SK-N-SH (cell line): ENCODE results near the gene STIM2. TPM values are rescaled to one million over a fixed set of nuclear protein-coding genes. Genes with fewer than 3 reads are reported as not detected.

Experiments
- CTCF ChIA-PET: fragments of 300-600, 350-600 bp; formaldehyde crosslinking; extraction: SDS; loops from one replicate; lab custom pipeline; 2021; lab: Yijun Ruan, JAX
- POLR2A ChIA-PET: fragments of 350-600 bp; sonication (Branson Sonifier 250); formaldehyde crosslinking; extraction: SDS; loops from one replicate; lab custom pipeline; 2020; ENCODE audit warnings: antibody characterized with exemption, inconsistent platforms; lab: Yijun Ruan, JAX
- DNase-seq: peaks from one replicate; pipeline ENCODE4 v3.0.0; 2012
- H2AFZ ChIP-seq: fragments of 200-600 bp; sonication (generic); 2 replicates; pipeline ENCODE4 v1.8.1; 2016; ENCODE audit warnings: antibody characterized with exemption, mild to moderate bottlenecking, low read depth
- H3F3A ChIP-seq: fragments of 200-600 bp; sonication (generic); replicated peaks from 2 replicates; pipeline ENCODE3; 2016; ENCODE audit warnings: antibody characterized with exemption, mild to moderate bottlenecking; ENCODE audit not compliant: insufficient read depth
- H3K27ac ChIP-seq, 2 experiments: fragments of 200-500 bp in 1 of 2; fragments of 200-600 bp in 1 of 2; sonication (Bioruptor generic) in 1 of 2; sonication (generic), shearing (Covaris generic) in 1 of 2; 2 replicates each; pipeline versions ENCODE4 v1.5.1 to v1.6.1; 2014 to 2016; ENCODE audit warnings: low read depth in 2 of 2, inconsistent platforms in 1 of 2, low read length in 1 of 2, mild to moderate bottlenecking in 1 of 2, mixed read lengths in 1 of 2
- H3K27me3 ChIP-seq: fragments of 200-600 bp; sonication (generic), shearing (Covaris generic); 2 replicates; pipeline ENCODE4 v1.6.1; 2016; ENCODE audit warnings: mixed run types; ENCODE audit not compliant: insufficient read depth
- H3K36me3 ChIP-seq, 2 experiments: fragments of 200-500 bp in 1 of 2; fragments of 200-600 bp in 1 of 2; sonication (Bioruptor generic) in 1 of 2; sonication (generic) in 1 of 2; replicated peaks in 1 of 2; 2 replicates each; pipeline versions ENCODE3 to v1.5.1; 2014 to 2016; ENCODE audit warnings: low read length in 1 of 2, mild to moderate bottlenecking in 1 of 2; ENCODE audit not compliant: insufficient read depth in 2 of 2, control insufficient read depth in 1 of 2
- H3K4me1 ChIP-seq, 2 experiments: fragments of 200-500 bp in 1 of 2; fragments of 200-600 bp in 1 of 2; sonication (Bioruptor generic) in 1 of 2; sonication (generic), shearing (Covaris generic) in 1 of 2; 2 replicates each; pipeline versions ENCODE4 v1.5.1 to v1.6.1; 2014 to 2016; ENCODE audit warnings: low read depth in 1 of 2, low read length in 1 of 2, mixed run types in 1 of 2; ENCODE audit not compliant: insufficient read depth in 2 of 2, control insufficient read depth in 1 of 2
- H3K4me2 ChIP-seq: fragments of 200-600 bp; sonication (generic), shearing (Covaris generic); 2 replicates; pipeline ENCODE4 v1.6.1; 2017; ENCODE audit warnings: mixed run types
- H3K4me3 ChIP-seq, 2 experiments: fragments of 200-500 bp in 1 of 2; fragments of 200-600 bp in 1 of 2; sonication (Bioruptor generic) in 1 of 2; sonication (generic), shearing (Covaris generic) in 1 of 2; 2 replicates each; pipeline versions ENCODE4 v1.5.1 to v1.8.1; 2014 to 2016; ENCODE audit warnings: low read depth in 2 of 2, inconsistent platforms in 1 of 2, low read length in 1 of 2, mild to moderate bottlenecking in 1 of 2, mixed read lengths in 1 of 2, moderate library complexity in 1 of 2
- H3K79me2 ChIP-seq: fragments of 200-600 bp; sonication (generic); 2 replicates; pipeline ENCODE4 v1.8.1; 2017; ENCODE audit warnings: mild to moderate bottlenecking; ENCODE audit not compliant: insufficient read depth
- H3K9ac ChIP-seq: fragments of 200-600 bp; sonication (generic); 2 replicates; pipeline ENCODE4 v1.6.1; 2017; ENCODE audit warnings: mixed run types
- H3K9me2 ChIP-seq: fragments of 200-600 bp; sonication (generic); 2 replicates; pipeline ENCODE4 v1.6.1; 2017; ENCODE audit warnings: mixed run types
- H3K9me3 ChIP-seq: fragments of 200-600 bp; sonication (generic); 2 replicates; pipeline ENCODE4 v1.6.1; 2017; ENCODE audit warnings: mixed run types, mild to moderate bottlenecking, moderate library complexity
- H4K20me1 ChIP-seq: fragments of 200-600 bp; sonication (generic); 2 replicates; pipeline ENCODE4 v1.6.1; 2017; ENCODE audit warnings: mild to moderate bottlenecking, mixed run types; ENCODE audit not compliant: insufficient read depth
- CHD2 ChIP-seq: fragments of 150-350 bp; IDR thresholded peaks from 2 replicates; pipeline ENCODE4 v1.6.1; 2018; ENCODE audit warnings: low read length; ENCODE audit not compliant: partially characterized antibody
- ELF1 ChIP-seq: IDR thresholded peaks from 2 replicates; pipeline ENCODE4 v1.4.0; 2012
- EP300 ChIP-seq, 2 experiments: IDR thresholded peaks; 2 replicates each; pipeline versions ENCODE4 v1.4.0 to v1.6.1; 2012; ENCODE audit warnings: borderline replicate concordance in 1 of 2, low read depth in 1 of 2, low read length in 1 of 2
- FOSL2 ChIP-seq: IDR thresholded peaks from 2 replicates; pipeline ENCODE4 v1.4.0; 2012; ENCODE audit warnings: low read depth, mild to moderate bottlenecking, moderate library complexity, borderline replicate concordance
- FOXM1 ChIP-seq: IDR thresholded peaks from 2 replicates; pipeline ENCODE4 v1.4.0; 2012; ENCODE audit warnings: low read depth, mild to moderate bottlenecking
- GABPA ChIP-seq: IDR thresholded peaks from 2 replicates; pipeline ENCODE4 v1.4.0; 2012; ENCODE audit warnings: low read depth, mild to moderate bottlenecking
- MXI1 ChIP-seq: IDR thresholded peaks from 2 replicates; pipeline ENCODE4 v1.6.1; 2012; ENCODE audit warnings: mild to moderate bottlenecking, low read depth, low read length, improper control_type of control experiment
- NFIC ChIP-seq: IDR thresholded peaks from 2 replicates; pipeline ENCODE4 v1.4.0; 2012; ENCODE audit warnings: borderline replicate concordance
- NRF1 ChIP-seq: IDR thresholded peaks from 2 replicates; pipeline ENCODE4 v1.6.1; 2012; ENCODE audit warnings: low read depth, mild to moderate bottlenecking, low read length
- PBX3 ChIP-seq: IDR thresholded peaks from 2 replicates; pipeline ENCODE4; 2012
- RFX5 ChIP-seq: IDR thresholded peaks from 2 replicates; pipeline ENCODE4 v1.6.1; 2012; ENCODE audit warnings: mild to moderate bottlenecking, improper control_type of control experiment, low read length
- SIN3A ChIP-seq: IDR thresholded peaks from 2 replicates; pipeline ENCODE4 v1.6.1; 2012; ENCODE audit warnings: low read depth, mild to moderate bottlenecking, low read length, moderate library complexity, borderline replicate concordance
- TAF1 ChIP-seq: IDR thresholded peaks from 2 replicates; pipeline ENCODE4 v1.6.1; 2012; ENCODE audit warnings: low read depth, mild to moderate bottlenecking, low read length, moderate library complexity, borderline replicate concordance
- TEAD4 ChIP-seq: IDR thresholded peaks from 2 replicates; pipeline ENCODE4 v1.4.0; 2012; ENCODE audit warnings: mild to moderate bottlenecking, borderline replicate concordance; ENCODE audit not compliant: insufficient read depth
- USF1 ChIP-seq: IDR thresholded peaks from 2 replicates; pipeline ENCODE4 v1.4.0; 2012; ENCODE audit warnings: low read depth, borderline replicate concordance
- WGBS: methylation state at CpG from one replicate; pipeline ENCODE4 v1.1.6; 2017; ENCODE audit warnings: low lambda C conversion rate; 5-methylcytosine and 5-hydroxymethylcytosine counted together
- polyA plus RNA-seq, 3 experiments: library from polyadenylated mRNA; depleted of rRNA; stranded (reverse); fragments of >200 nt; gene quantifications; 2 replicates each; pipeline ENCODE4 v1.2.3, GENCODE V29; 2012

Gene STIM2
- polyA plus RNA-seq, 1 of the 3 experiments (the other 2 are of a cell fraction): 14.7 TPM

- Histone ChIP-seq H2AFZ (no peak overlapping the region), H3K9ac (no peak overlapping the region), H3F3A (no peaks in the 10 kb centered on the region), H3K9me3 (no peaks in the 10 kb centered on the region), H4K20me1 (no peaks in the 10 kb centered on the region), H3K4me3 (no peak overlapping the region), H3K4me2 (no peak overlapping the region), H3K27me3 (no peaks in the 10 kb centered on the region), H3K4me1 (no peaks in the 10 kb centered on the region), H3K79me2 (no peaks in the 10 kb centered on the region), H3K36me3 (no peaks in the 10 kb centered on the region), H3K27ac (no peak overlapping the region), H3K9me2 (no peaks in the 10 kb centered on the region)
- ChIA-PET CTCF (no interaction called here), POLR2A (no interaction called here)
- TF ChIP-seq EP300 (IDR thresholded peaks at IDR 0.05; ENCODE audit: borderline replicate concordance in 1 of 2, low read depth in 1 of 2, low read length in 1 of 2): no peak
- TF ChIP-seq USF1: no peak
- no peak for TF ChIP-seq FOSL2
- no peak for TF ChIP-seq FOXM1
- no peak for TF ChIP-seq PBX3
- no peak for TF ChIP-seq SIN3A
- no peak for TF ChIP-seq TAF1
- TF ChIP-seq RFX5: no peak
- TF ChIP-seq TEAD4: no peak
- no peak for TF ChIP-seq MXI1
- WGBS: 85% methylated on average over 8 of the region's 8 CpGs
- no peak for DNase-seq
Measured at GRCh38 chr4:26813698-26814097, 46.9 kb upstream of the STIM2 start.

DNA sequence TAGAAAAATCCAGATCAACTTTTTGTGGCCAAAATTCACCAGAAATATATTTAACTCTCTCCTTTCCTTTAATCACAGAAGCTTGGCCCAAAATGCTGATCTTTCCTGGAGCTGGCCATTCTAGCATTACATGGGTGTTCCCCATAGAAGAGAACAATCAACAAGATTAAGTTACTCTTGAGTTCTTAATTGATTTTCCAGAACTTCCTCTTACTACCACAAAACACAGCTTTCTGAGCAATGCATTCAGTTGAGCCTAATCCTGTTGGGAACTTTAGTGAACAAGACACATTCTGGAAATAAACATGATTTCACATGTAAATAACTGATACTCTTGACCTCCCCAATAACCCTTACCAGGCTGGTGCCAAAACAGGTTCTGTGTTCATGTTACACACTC is 45.4 kb upstream of the STIM2 start:
- ChIA-PET CTCF (no interaction called here), POLR2A (no interaction called here)
- Histone ChIP-seq H3K27ac (no peak overlapping the region), H4K20me1 (no peaks in the 10 kb centered on the region), H3K9me3 (no peaks in the 10 kb centered on the region), H3K27me3 (no peaks in the 10 kb centered on the region), H3K9me2 (no peaks in the 10 kb centered on the region), H2AFZ (no peak overlapping the region), H3K9ac (no peak overlapping the region), H3K79me2 (no peaks in the 10 kb centered on the region), H3K4me1 (no peaks in the 10 kb centered on the region), H3F3A (no peaks in the 10 kb centered on the region), H3K4me3 (no peak overlapping the region), H3K36me3 (no peaks in the 10 kb centered on the region), H3K4me2 (no peak overlapping the region)
- no peak for TF ChIP-seq GABPA
- no peak for TF ChIP-seq CHD2
- TF ChIP-seq USF1: no peak
- TF ChIP-seq RFX5: no peak
- TF ChIP-seq ELF1: no peak
- no peak for TF ChIP-seq SIN3A
- no peak for TF ChIP-seq NRF1
- TF ChIP-seq TEAD4: no peak
- TF ChIP-seq PBX3: no peak
- TF ChIP-seq FOXM1: no peak
- no peak for TF ChIP-seq NFIC
- no peak for DNase-seq
